Right atrium auricular region (tissue), 2 donors: Measurements from ENCODE around the gene ITM2C. TPM values are rescaled to one million over a fixed set of nuclear protein-coding genes. Genes with fewer than 3 reads are reported as not detected.

Experiments used
- DNase-seq: peaks from one replicate; pipeline ENCODE4 v3.0.0-alpha.2; 2019; ENCODE audit warnings: low spot score
- H3K27ac ChIP-seq, 2 donors: fragments of 200-600 bp; sonication (generic); 1 replicate in 1 of 2; 2 replicates in 1 of 2; pipeline ENCODE4 v1.5.1; 2016 to 2019
- H3K27me3 ChIP-seq, 2 donors: fragments of 200-600 bp; sonication (generic); one replicate each; pipeline versions ENCODE4 v1.5.1 to v1.6.0; 2017 to 2019
- H3K36me3 ChIP-seq: fragments of 200-600 bp; sonication (generic); one replicate; pipeline ENCODE4 v1.5.1; 2016
- H3K4me1 ChIP-seq, 2 donors: fragments of 200-600 bp; sonication (generic); one replicate each; pipeline versions ENCODE4 v1.5.1 to v1.6.0; 2017 to 2019
- H3K4me3 ChIP-seq, 2 donors: fragments of 200-600 bp; sonication (generic); 1 replicate in 1 of 2; 2 replicates in 1 of 2; pipeline ENCODE4 v1.5.1; 2017 to 2019; ENCODE audit warnings: mild to moderate bottlenecking in 1 of 2, moderate library complexity in 1 of 2
- H3K9me3 ChIP-seq, 2 donors: fragments of 200-600 bp; sonication (generic); one replicate each; pipeline ENCODE4 v1.5.1; 2019
- CTCF ChIP-seq, 2 donors: fragments of 200-600 bp; sonication (generic); IDR thresholded peaks; one replicate each; pipeline ENCODE4 v1.5.1; 2019; ENCODE audit warnings: antibody characterized with exemption in 2 of 2
- total RNA-seq, 2 donors: library from RNA; depleted of rRNA; stranded (reverse); fragments of >200 nt; gene quantifications; one replicate each; pipeline ENCODE4 v1.1.0, GENCODE V29; 2016

The ITM2C gene
- total RNA-seq, 2 donors from 2014 or later: 35.8 to 38.3 TPM

- Histone ChIP-seq H3K4me3 (peak overlapping the region; percentile 71 to 73), H3K27me3 (no peaks in the 10 kb centered on the region), H3K36me3 (no peaks in the 10 kb centered on the region), H3K27ac (no peak overlapping the region), H3K4me1 (peaks cover 0 to 35% of the 10 kb centered on the region in 2 donors), H3K9me3 (peaks cover 0 to 5% of the 10 kb centered on the region in 2 donors)
- TF ChIP-seq CTCF (IDR thresholded peaks at IDR 0.05): no peak
- DNase-seq: no peak
These were observed 579 bp upstream of the ITM2C start for GRCh38 chr2:230864122-230864604.

- peak overlapping the region in 1 of 2 donors; percentile 29 for H3K27ac ChIP-seq
- no peaks in the 10 kb centered on the region for H3K36me3 ChIP-seq
- DNase-seq: no peak
- peaks cover 0 to 41% of the 10 kb centered on the region in 2 donors for H3K4me1 ChIP-seq
- H3K9me3 ChIP-seq: no peaks in the 10 kb centered on the region
- no peak for TF ChIP-seq CTCF (IDR thresholded peaks at IDR 0.05)
- H3K4me3 ChIP-seq: peak overlapping the region; percentile 71 to 73
- H3K27me3 ChIP-seq: no peaks in the 10 kb centered on the region
These were observed 594 bp downstream of the ITM2C start for GRCh38 chr2:230865307-230865765.

- H3K27ac ChIP-seq: peak overlapping the region in 1 of 2 donors; percentile 29
- H3K4me3 ChIP-seq: peak overlapping the region; percentile 71 to 73
- H3K27me3 ChIP-seq: no peaks in the 10 kb centered on the region
- no peaks in the 10 kb centered on the region for H3K36me3 ChIP-seq
- H3K4me1 ChIP-seq: peaks cover 0 to 48% of the 10 kb centered on the region in 2 donors
- no peaks in the 10 kb centered on the region for H3K9me3 ChIP-seq
- DNase-seq: no peak
- TF ChIP-seq CTCF (IDR thresholded peaks at IDR 0.05): peak in 1 of 2 donors; percentile 40
These were observed 1.3 kb downstream of the ITM2C start for GRCh38 chr2:230865766-230866755.

GRCh38 chr2:230866756-230867523, 2.2 kb downstream of the ITM2C start:
- TF ChIP-seq CTCF (IDR thresholded peaks at IDR 0.05): no peak
- Histone ChIP-seq H3K27ac (no peak overlapping the region), H3K36me3 (no peaks in the 10 kb centered on the region), H3K4me1 (peaks cover 0 to 50% of the 10 kb centered on the region in 2 donors), H3K4me3 (no peak overlapping the region), H3K27me3 (no peaks in the 10 kb centered on the region), H3K9me3 (no peaks in the 10 kb centered on the region)
- no peak for DNase-seq

GRCh38 chr2:230868161-230868946, 3.6 kb downstream of the ITM2C start:
- no peak for TF ChIP-seq CTCF (IDR thresholded peaks at IDR 0.05)
- DNase-seq: no peak
- H3K4me3 ChIP-seq: no peak overlapping the region
- H3K4me1 ChIP-seq: peaks cover 0 to 50% of the 10 kb centered on the region in 2 donors
- no peaks in the 10 kb centered on the region for H3K9me3 ChIP-seq
- no peaks in the 10 kb centered on the region for H3K27me3 ChIP-seq
- H3K27ac ChIP-seq: no peak overlapping the region
- no peaks in the 10 kb centered on the region for H3K36me3 ChIP-seq
